GM12873 (cell line): ENCODE results near the gene CDH13.

ENCODE experiments used
- TF ChIP-seq, protein P1 (sequence below): IDR thresholded peaks from 2 replicates; pipeline ENCODE4 v1.5.1; 2012; ENCODE audit warnings: low read depth, mild to moderate bottlenecking, moderate library complexity, low read length, control low read depth; ENCODE audit not compliant: insufficient read depth; ENCODE audit errors: missing control alignments

Gene CDH13

GRCh38 chr16:82882226-82882625, 255.5 kb downstream of the CDH13 start:
- TF ChIP-seq, protein P1, sequence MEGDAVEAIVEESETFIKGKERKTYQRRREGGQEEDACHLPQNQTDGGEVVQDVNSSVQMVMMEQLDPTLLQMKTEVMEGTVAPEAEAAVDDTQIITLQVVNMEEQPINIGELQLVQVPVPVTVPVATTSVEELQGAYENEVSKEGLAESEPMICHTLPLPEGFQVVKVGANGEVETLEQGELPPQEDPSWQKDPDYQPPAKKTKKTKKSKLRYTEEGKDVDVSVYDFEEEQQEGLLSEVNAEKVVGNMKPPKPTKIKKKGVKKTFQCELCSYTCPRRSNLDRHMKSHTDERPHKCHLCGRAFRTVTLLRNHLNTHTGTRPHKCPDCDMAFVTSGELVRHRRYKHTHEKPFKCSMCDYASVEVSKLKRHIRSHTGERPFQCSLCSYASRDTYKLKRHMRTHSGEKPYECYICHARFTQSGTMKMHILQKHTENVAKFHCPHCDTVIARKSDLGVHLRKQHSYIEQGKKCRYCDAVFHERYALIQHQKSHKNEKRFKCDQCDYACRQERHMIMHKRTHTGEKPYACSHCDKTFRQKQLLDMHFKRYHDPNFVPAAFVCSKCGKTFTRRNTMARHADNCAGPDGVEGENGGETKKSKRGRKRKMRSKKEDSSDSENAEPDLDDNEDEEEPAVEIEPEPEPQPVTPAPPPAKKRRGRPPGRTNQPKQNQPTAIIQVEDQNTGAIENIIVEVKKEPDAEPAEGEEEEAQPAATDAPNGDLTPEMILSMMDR: no peak

GRCh38 chr16:82882982-82883835, 256.4 kb downstream of the CDH13 start:
- TF ChIP-seq, protein P1: no peak

- TF ChIP-seq, protein P1: no peak
Measured at GRCh38 chr16:82884320-82884898, 257.6 kb downstream of the CDH13 start.

GRCh38 chr16:82886146-82886545, 259.4 kb downstream of the CDH13 start:
- TF ChIP-seq, protein P1: no peak

DNA sequence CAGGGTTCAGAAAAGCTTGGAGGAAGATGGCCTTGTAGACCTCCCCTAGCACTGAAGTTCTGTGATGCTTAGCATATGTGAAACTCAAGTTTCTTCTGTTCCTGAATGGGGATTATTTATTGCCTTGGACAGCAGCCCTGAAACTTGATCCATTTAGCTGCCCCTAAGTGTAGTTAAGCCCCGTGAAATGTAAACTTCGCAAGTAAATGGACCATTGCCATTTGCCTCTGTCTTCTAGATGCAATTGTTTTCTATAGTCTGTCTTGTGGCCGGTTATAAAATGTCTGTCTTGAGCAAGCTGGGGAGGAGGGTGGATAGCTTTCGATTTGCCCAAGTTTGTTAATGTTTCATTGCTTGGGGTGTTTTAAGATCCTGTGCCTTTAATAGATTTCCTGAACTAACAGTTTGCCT, 261.8 kb downstream of the CDH13 start:
- TF ChIP-seq, protein P1: no peak

DNA sequence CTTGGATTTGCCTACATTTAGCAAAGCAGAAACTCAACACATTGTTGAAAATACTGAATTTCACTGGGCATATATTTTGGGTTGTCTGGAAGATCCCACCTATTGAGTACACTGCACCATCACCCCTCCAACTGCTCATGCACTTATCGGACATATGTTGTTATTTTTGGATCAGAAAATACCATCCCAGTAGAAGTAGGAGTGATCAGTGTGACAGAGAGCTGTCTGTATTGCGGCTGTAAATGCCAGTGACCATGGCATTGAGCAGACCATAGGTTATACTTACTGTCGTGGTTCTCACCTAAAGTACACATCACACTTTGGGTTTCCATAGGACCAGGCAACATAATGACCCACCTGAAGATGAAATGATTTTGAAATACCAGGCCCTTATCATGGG, 264.7 kb downstream of the CDH13 start:
- TF ChIP-seq, protein P1: no peak

GRCh38 chr16:82891918-82892317, 265.1 kb downstream of the CDH13 start:
- TF ChIP-seq, protein P1: no peak
